DOHH2 (cell line): ENCODE results near the gene ITGB8.

Experiments used
- H3F3A ChIP-seq: fragments of 200-600 bp; sonication (generic), shearing (Covaris generic); 2 replicates; pipeline ENCODE4 v1.6.0; 2016; ENCODE audit warnings: antibody characterized with exemption, mild to moderate bottlenecking; ENCODE audit not compliant: control insufficient read depth, insufficient read depth
- H3K27ac ChIP-seq: fragments of 200-600 bp; sonication (generic); 2 replicates; pipeline ENCODE4 v1.5.1; 2014; ENCODE audit warnings: low read depth, mild to moderate bottlenecking, low read length, moderate library complexity
- H3K27me3 ChIP-seq: fragments of 200-600 bp; sonication (generic); 2 replicates; pipeline ENCODE4 v1.6.1; 2014; ENCODE audit warnings: mild to moderate bottlenecking, low read length, mixed read lengths; ENCODE audit not compliant: control insufficient read depth
- H3K36me3 ChIP-seq: fragments of 200-600 bp; sonication (generic); 2 replicates; pipeline ENCODE4 v1.6.1; 2014; ENCODE audit warnings: mild to moderate bottlenecking, low read length, moderate library complexity, mixed read lengths; ENCODE audit not compliant: control insufficient read depth
- H3K4me1 ChIP-seq: fragments of 200-600 bp; sonication (generic); 2 replicates; pipeline ENCODE4 v1.6.1; 2014; ENCODE audit warnings: mild to moderate bottlenecking, low read length, mixed read lengths; ENCODE audit not compliant: control insufficient read depth
- H3K4me2 ChIP-seq: fragments of 200-600 bp; sonication (generic); 2 replicates; pipeline ENCODE4 v1.6.0; 2014; ENCODE audit warnings: mild to moderate bottlenecking, low read length, moderate library complexity
- H3K4me3 ChIP-seq: fragments of 200-600 bp; sonication (generic); 2 replicates; pipeline ENCODE4 v1.5.1; 2014; ENCODE audit warnings: mild to moderate bottlenecking, low read length, mixed read lengths
- H3K79me2 ChIP-seq: fragments of 200-600 bp; sonication (generic); 2 replicates; pipeline ENCODE4 v1.6.1; 2014; ENCODE audit warnings: mild to moderate bottlenecking, low read length, mixed read lengths; ENCODE audit not compliant: control insufficient read depth
- H3K9me2 ChIP-seq: fragments of 200-600 bp; sonication (generic); replicated peaks from 2 replicates; pipeline ENCODE4 v1.6.1; 2014; ENCODE audit warnings: mild to moderate bottlenecking, low read length, mixed read lengths; ENCODE audit not compliant: control insufficient read depth
- H3K9me3 ChIP-seq: fragments of 200-600 bp; sonication (generic); 2 replicates; pipeline ENCODE4 v1.6.1; 2014; ENCODE audit warnings: antibody characterized with exemption, low read length, mixed read lengths; ENCODE audit not compliant: control insufficient read depth, insufficient read depth
- H4K20me1 ChIP-seq: fragments of 200-600 bp; sonication (generic); 2 replicates; pipeline ENCODE4 v1.6.0; 2014; ENCODE audit warnings: low read depth, mild to moderate bottlenecking, antibody characterized with exemption, low read length, moderate library complexity; ENCODE audit not compliant: control insufficient read depth, insufficient read depth
- CTCF ChIP-seq: fragments of 200-600 bp; sonication (generic); IDR thresholded peaks from one replicate; pipeline ENCODE4 v1.5.1; 2014; ENCODE audit warnings: antibody characterized with exemption, mild to moderate bottlenecking, low read depth, low read length; ENCODE audit not compliant: poor library complexity, severe bottlenecking
- EZH2phosphoT487 ChIP-seq: fragments of 200-600 bp; sonication (generic); IDR thresholded peaks from 2 replicates; pipeline ENCODE4 v1.6.1; 2017; ENCODE audit warnings: borderline replicate concordance, mild to moderate bottlenecking, antibody characterized with exemption, low read length, moderate library complexity, mixed read lengths

The ITGB8 gene

DNA sequence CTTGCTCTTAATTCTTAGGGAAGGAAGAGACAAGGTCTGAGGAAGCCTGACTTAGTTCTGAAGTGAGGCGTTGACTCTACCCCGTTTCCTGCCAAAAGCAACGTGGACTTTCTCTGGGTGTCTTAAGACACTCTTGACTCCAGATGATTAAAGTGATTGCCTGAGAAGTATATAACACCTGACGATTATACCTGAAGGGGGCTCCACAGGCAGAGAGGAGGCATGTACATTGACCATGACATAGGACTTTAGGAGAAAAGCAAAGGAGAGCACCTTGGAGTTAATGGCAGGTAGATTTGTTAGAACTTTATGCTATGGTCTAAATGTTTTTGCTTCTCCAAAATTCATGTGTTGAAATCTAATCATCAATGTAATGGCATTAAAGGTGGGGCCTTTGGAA lies 15.9 kb downstream of the ITGB8 start:
- Histone ChIP-seq H3K4me2 (no peak overlapping the region), H3K79me2 (no peaks in the 10 kb centered on the region), H4K20me1 (no peaks in the 10 kb centered on the region), H3F3A (no peaks in the 10 kb centered on the region), H3K27me3 (peaks cover 8% of the 10 kb centered on the region; the same call in 1 of the 2 replicates), H3K4me1 (no peaks in the 10 kb centered on the region), H3K27ac (no peak overlapping the region), H3K9me3 (no peaks in the 10 kb centered on the region), H3K36me3 (no peaks in the 10 kb centered on the region), H3K9me2 (no peaks in the 10 kb centered on the region), H3K4me3 (no peak overlapping the region)
- TF ChIP-seq CTCF (no peak), EZH2phosphoT487 (no peak)

GRCh38 chr7:20347680-20348079 lies 17.0 kb downstream of the ITGB8 start:
- peaks cover 8% of the 10 kb centered on the region; the same call in 1 of the 2 replicates for H3K27me3 ChIP-seq
- no peaks in the 10 kb centered on the region for H3K79me2 ChIP-seq
- no peaks in the 10 kb centered on the region for H3K36me3 ChIP-seq
- no peaks in the 10 kb centered on the region for H3K4me1 ChIP-seq
- no peaks in the 10 kb centered on the region for H3K9me2 ChIP-seq
- H3F3A ChIP-seq, result no peaks in the 10 kb centered on the region
- H4K20me1 ChIP-seq, result no peaks in the 10 kb centered on the region
- no peak overlapping the region for H3K27ac ChIP-seq
- TF ChIP-seq EZH2phosphoT487 (no peak), CTCF (no peak)
- no peak overlapping the region for H3K4me2 ChIP-seq
- H3K9me3 ChIP-seq, result no peaks in the 10 kb centered on the region
- H3K4me3 ChIP-seq, result no peak overlapping the region

DNA sequence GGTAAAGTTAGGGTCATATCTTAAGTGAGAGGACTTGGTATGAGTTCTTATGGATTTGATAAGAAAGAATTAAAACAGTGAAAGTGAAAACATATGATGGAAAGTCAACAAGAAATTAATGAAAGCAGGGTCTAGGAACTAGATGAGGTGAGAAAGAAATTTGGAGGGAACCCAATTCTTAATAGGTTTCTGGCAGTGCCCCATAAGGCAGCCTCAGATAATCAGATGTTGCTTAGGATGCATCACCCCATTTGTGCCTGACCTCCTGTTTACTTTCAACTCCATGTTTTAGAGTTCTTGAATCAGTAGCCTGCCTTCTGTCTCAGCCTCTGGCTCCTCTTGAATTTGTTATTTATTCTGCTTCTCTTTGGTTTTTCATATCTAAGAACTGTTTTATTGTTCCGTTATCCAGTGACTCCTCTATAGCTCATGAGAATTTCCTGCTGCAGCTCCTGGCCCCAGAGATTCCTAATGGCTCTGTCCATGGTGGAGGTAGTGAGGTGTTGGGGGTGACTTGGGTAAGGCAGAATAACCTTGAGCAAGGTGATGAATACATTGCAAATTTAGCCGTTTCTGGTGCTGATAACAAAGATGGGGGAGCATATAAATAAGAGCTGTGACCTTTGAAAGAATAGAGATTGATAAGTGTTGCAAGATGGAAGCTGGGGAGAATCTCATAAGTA lies 17.6 kb downstream of the ITGB8 start:
- Histone ChIP-seq H3K4me2 (no peak overlapping the region), H3K27me3 (peaks cover 8% of the 10 kb centered on the region; the same call in 1 of the 2 replicates), H3F3A (no peaks in the 10 kb centered on the region), H3K9me3 (no peaks in the 10 kb centered on the region), H3K27ac (no peak overlapping the region), H3K36me3 (no peaks in the 10 kb centered on the region), H3K4me3 (no peak overlapping the region), H3K79me2 (no peaks in the 10 kb centered on the region), H3K4me1 (no peaks in the 10 kb centered on the region), H4K20me1 (no peaks in the 10 kb centered on the region), H3K9me2 (no peaks in the 10 kb centered on the region)
- no peak for TF ChIP-seq EZH2phosphoT487

- no peak for TF ChIP-seq CTCF
- TF ChIP-seq EZH2phosphoT487, result no peak
- no peaks in the 10 kb centered on the region for H3K9me3 ChIP-seq
- H3K4me2 ChIP-seq, result no peak overlapping the region
- no peaks in the 10 kb centered on the region for H4K20me1 ChIP-seq
- no peaks in the 10 kb centered on the region for H3K4me1 ChIP-seq
- no peaks in the 10 kb centered on the region for H3K36me3 ChIP-seq
- no peaks in the 10 kb centered on the region for H3F3A ChIP-seq
- no peaks in the 10 kb centered on the region for H3K9me2 ChIP-seq
- peaks cover 5% of the 10 kb centered on the region; the same call in 1 of the 2 replicates for H3K27me3 ChIP-seq
- H3K4me3 ChIP-seq, result no peak overlapping the region
- no peak overlapping the region for H3K27ac ChIP-seq
- H3K79me2 ChIP-seq, result no peaks in the 10 kb centered on the region
Observed at GRCh38 chr7:20350518-20350951, 19.8 kb downstream of the ITGB8 start.
